Esophagus muscularis mucosa (tissue), 3 donors: ENCODE data around the gene USHBP1.

Experiments
- POLR2A ChIP-seq: fragments of 450-650 bp; IDR thresholded peaks from one replicate; pipeline ENCODE4 v1.6.1; 2017; ENCODE audit warnings: antibody characterized with exemption, moderate library complexity, mild to moderate bottlenecking, low read depth
- TF ChIP-seq, protein P1 (sequence below), 3 experiments: fragments of 200-600 bp in 2 of 3; fragments of 450-650 bp in 1 of 3; sonication (generic) in 2 of 3; IDR thresholded peaks; one replicate each; pipeline ENCODE4 v1.5.1; 2017 to 2019; ENCODE audit warnings: antibody characterized with exemption in 3 of 3, mild to moderate bottlenecking in 2 of 3, moderate library complexity in 1 of 3

DNA sequence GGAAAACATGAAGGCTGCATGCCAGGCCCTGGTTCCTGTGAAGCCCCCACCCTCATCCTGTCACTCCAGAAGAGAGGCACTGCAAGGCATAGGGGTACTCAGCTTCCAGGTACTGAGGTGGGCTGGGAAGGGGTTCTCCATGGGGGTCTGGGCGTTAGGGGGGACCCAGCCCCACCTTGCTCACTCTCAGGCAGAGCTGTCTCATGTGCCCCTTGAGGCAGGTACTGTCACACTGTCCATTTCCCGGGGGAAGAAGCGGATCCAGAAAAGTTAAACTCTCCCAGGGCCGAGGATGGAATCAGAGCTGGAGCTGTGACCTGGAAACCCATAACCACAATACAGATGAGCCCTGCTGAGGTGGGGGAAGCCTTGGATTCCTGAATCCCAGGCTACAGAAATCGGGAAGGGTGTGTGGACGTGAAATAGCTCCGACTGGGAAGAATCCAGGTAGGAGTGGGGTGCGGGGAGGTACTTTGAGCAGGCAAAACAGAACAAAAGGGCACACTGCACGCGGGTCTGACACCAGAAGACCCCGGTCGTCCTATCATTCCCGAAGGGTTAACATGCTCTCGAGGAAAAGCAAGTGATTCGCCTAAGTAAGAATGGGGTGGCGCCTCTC is 49.9 kb downstream of the USHBP1 start:
- TF ChIP-seq, protein P1, sequence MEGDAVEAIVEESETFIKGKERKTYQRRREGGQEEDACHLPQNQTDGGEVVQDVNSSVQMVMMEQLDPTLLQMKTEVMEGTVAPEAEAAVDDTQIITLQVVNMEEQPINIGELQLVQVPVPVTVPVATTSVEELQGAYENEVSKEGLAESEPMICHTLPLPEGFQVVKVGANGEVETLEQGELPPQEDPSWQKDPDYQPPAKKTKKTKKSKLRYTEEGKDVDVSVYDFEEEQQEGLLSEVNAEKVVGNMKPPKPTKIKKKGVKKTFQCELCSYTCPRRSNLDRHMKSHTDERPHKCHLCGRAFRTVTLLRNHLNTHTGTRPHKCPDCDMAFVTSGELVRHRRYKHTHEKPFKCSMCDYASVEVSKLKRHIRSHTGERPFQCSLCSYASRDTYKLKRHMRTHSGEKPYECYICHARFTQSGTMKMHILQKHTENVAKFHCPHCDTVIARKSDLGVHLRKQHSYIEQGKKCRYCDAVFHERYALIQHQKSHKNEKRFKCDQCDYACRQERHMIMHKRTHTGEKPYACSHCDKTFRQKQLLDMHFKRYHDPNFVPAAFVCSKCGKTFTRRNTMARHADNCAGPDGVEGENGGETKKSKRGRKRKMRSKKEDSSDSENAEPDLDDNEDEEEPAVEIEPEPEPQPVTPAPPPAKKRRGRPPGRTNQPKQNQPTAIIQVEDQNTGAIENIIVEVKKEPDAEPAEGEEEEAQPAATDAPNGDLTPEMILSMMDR (IDR thresholded peaks at IDR 0.05) = no peak
- TF ChIP-seq POLR2A = no peak
